GM23338 (cell line): ENCODE measurements around the gene ADAT3. TPM values are rescaled to one million over a fixed set of nuclear protein-coding genes. Genes with fewer than 3 reads are reported as not detected.

ENCODE experiments used
- ATAC-seq: fragments of 200-7000 bp; cut with Tn5 transposase; 3 replicates; pipeline ENCODE4 v1.9.1; 2020
- DNase-seq: peaks from one replicate; pipeline ENCODE4 v3.0.0-alpha.2; 2015; ENCODE audit warnings: low spot score
- H2AFZ ChIP-seq: fragments of 200-600 bp; sonication (generic); 2 replicates; pipeline ENCODE4 v1.8.0; 2016; ENCODE audit warnings: antibody characterized with exemption, mild to moderate bottlenecking, moderate library complexity
- H3F3A ChIP-seq: fragments of 200-600 bp; sonication (generic); replicated peaks from 2 replicates; pipeline ENCODE4 v1.8.0; 2017; ENCODE audit warnings: antibody characterized with exemption, mixed run types, low read depth
- H3K27ac ChIP-seq: fragments of 200-600 bp; sonication (generic); 2 replicates; pipeline ENCODE4 v1.6.1; 2016; ENCODE audit warnings: low read depth
- H3K27me3 ChIP-seq: fragments of 200-600 bp; sonication (generic); 2 replicates; pipeline ENCODE4 v1.8.0; 2016; ENCODE audit warnings: mild to moderate bottlenecking, mixed run types, moderate library complexity; ENCODE audit not compliant: insufficient read depth
- H3K36me3 ChIP-seq: fragments of 200-600 bp; sonication (generic); 2 replicates; pipeline ENCODE4 v1.8.0; 2016; ENCODE audit warnings: mild to moderate bottlenecking; ENCODE audit not compliant: insufficient read depth
- H3K4me1 ChIP-seq: fragments of 200-600 bp; sonication (generic); 2 replicates; pipeline ENCODE4 v1.8.0; 2016; ENCODE audit warnings: mild to moderate bottlenecking, moderate library complexity; ENCODE audit not compliant: insufficient read depth
- H3K4me2 ChIP-seq: fragments of 200-600 bp; sonication (generic); 2 replicates; pipeline ENCODE4 v1.7.1; 2017; ENCODE audit warnings: mixed run types
- H3K4me3 ChIP-seq: fragments of 200-600 bp; sonication (generic); 2 replicates; pipeline ENCODE4 v1.6.1; 2016; ENCODE audit warnings: mixed run types
- H3K79me2 ChIP-seq: fragments of 200-600 bp; sonication (generic); replicated peaks from 2 replicates; pipeline ENCODE4 v1.8.0; 2017; ENCODE audit warnings: mild to moderate bottlenecking; ENCODE audit not compliant: insufficient read depth
- H3K9me2 ChIP-seq: fragments of 200-600 bp; sonication (generic); 2 replicates; pipeline ENCODE4 v1.8.0; 2017; ENCODE audit not compliant: insufficient read depth
- H4K20me1 ChIP-seq: fragments of 200-600 bp; sonication (generic); replicated peaks from 2 replicates; pipeline ENCODE4 v1.8.0; 2017; ENCODE audit warnings: mild to moderate bottlenecking; ENCODE audit not compliant: insufficient read depth
- H3K27ac Mint-ChIP-seq: 2 replicates; pipeline ENCODE4 v1.8.0; 2020; ENCODE audit warnings: inconsistent platforms, mild to moderate bottlenecking, moderate library complexity, mixed read lengths
- H3K27me3 Mint-ChIP-seq: 3 replicates; pipeline ENCODE4 v1.8.0; 2022; ENCODE audit warnings: low read depth, mild to moderate bottlenecking, moderate library complexity, mixed read lengths, inconsistent platforms; ENCODE audit not compliant: insufficient read depth, poor library complexity
- H3K36me3 Mint-ChIP-seq: 3 replicates; pipeline ENCODE4 v1.8.0; 2021; ENCODE audit warnings: low read depth, mild to moderate bottlenecking, inconsistent platforms, moderate library complexity, mixed read lengths
- H3K4me1 Mint-ChIP-seq: 3 replicates; pipeline ENCODE4 v1.8.0; 2020; ENCODE audit warnings: mild to moderate bottlenecking, inconsistent platforms, mixed read lengths
- H3K4me3 Mint-ChIP-seq: 3 replicates; pipeline ENCODE4 v1.8.0; 2021; ENCODE audit warnings: moderate library complexity, mild to moderate bottlenecking, inconsistent platforms, mixed read lengths
- H3K9me3 Mint-ChIP-seq: 3 replicates; pipeline ENCODE4 v1.8.0; 2020; ENCODE audit warnings: moderate library complexity, mild to moderate bottlenecking, inconsistent platforms, mixed read lengths
- CREB1 ChIP-seq: fragments of 250-450 bp; sonication (Bioruptor Pico); IDR thresholded peaks from 2 replicates; pipeline ENCODE4 v1.5.0; 2020; ENCODE audit warnings: low read depth, mild to moderate bottlenecking, moderate library complexity
- EZH2 ChIP-seq: fragments of 200-600 bp; sonication (generic); IDR thresholded peaks from one replicate; pipeline ENCODE4 v1.8.0; 2017; ENCODE audit warnings: antibody characterized with exemption, mild to moderate bottlenecking, low read depth; ENCODE audit not compliant: unreplicated experiment
- JUNB ChIP-seq: IDR thresholded peaks from one replicate; pipeline ENCODE4 v1.6.1; 2016; ENCODE audit warnings: antibody characterized with exemption; ENCODE audit not compliant: unreplicated experiment
- POLR2AphosphoS5 ChIP-seq: IDR thresholded peaks from 2 replicates; pipeline ENCODE4 v1.6.1; 2016; ENCODE audit warnings: antibody characterized with exemption, low read depth
- STAT1 ChIP-seq: IDR thresholded peaks from one replicate; pipeline ENCODE4 v1.6.1; 2016; ENCODE audit warnings: antibody characterized with exemption; ENCODE audit not compliant: unreplicated experiment
- polyA plus RNA-seq: library from polyadenylated mRNA; unstranded; fragments of >200 nt; fragmentation: Nextera tagmentation; extraction: Ambion mirVana; gene quantifications from 2 replicates; pipeline ENCODE4 v1.2.1, GENCODE V29; 2016
- total RNA-seq: library from RNA; depleted of rRNA; stranded (reverse); fragments of >200 nt; shearing (Covaris generic); gene quantifications from 2 replicates; pipeline ENCODE4 v1.2.3, GENCODE V29; 2014
- TF ChIP-seq, protein P1 (sequence below): fragments of 250-450 bp; sonication (Bioruptor Pico); IDR thresholded peaks from 2 replicates; pipeline ENCODE4 v1.5.0; 2020; ENCODE audit warnings: mild to moderate bottlenecking, moderate library complexity
- TF ChIP-seq, protein P2 (sequence below), 2 experiments: fragments of 200-600 bp in 1 of 2; sonication (generic) in 1 of 2; conservative IDR thresholded peaks; 2 replicates each; pipeline versions ENCODE4 v1.5.1 to v1.6.1; 2016 to 2017; ENCODE audit warnings: antibody characterized with exemption in 2 of 2, low read depth in 2 of 2, mild to moderate bottlenecking in 2 of 2, moderate library complexity in 1 of 2
- TF ChIP-seq, protein P3 (sequence below): IDR thresholded peaks from one replicate; pipeline ENCODE4 v1.6.1; 2018; ENCODE audit warnings: antibody characterized with exemption; ENCODE audit not compliant: unreplicated experiment

ADAT3 gene
- total and polyA plus RNA-seq, 2 experiments from 2014 or later = 7.9 to 12.4 TPM

DNA sequence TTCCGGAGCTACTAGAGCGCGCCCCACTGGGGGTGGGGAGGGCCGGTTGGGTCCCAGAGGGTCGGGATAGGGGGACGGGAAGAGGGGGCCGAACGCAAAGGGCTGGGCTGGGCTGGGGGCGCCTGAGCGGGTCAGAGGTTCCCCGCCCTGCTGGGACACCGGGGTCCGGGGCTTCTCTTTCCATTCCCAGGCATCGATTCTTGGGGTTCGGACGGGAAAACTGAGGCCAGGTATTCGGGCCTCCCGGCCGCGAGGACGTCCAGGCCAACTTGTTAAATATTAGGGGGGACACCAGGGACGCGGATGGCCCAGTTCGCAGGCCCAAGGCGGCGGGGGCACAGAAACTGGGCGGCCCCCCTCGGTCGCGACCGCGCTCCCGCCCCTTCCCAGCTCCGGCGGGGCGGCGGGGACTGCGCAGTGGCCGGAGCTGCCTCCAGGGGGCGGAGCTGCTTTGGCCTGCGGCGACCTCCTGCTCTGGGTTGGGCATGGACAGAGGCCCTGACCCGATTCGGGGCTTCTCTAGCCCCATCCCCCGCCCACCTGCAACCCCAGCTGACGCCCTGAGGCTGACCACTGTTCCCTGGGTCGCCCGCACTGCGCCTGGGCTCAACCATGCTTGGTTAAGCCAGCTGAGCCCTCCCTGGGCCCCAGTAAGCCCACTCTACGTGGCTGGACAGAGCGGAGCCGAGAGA is 40.6 kb upstream of the ADAT3 start:
- H3K4me3 Mint-ChIP-seq = peak overlapping the region; percentile 78
- H3K27me3 Mint-ChIP-seq = peaks cover 20% of the 10 kb centered on the region
- ATAC-seq = peak; percentile 78
- no peak for TF ChIP-seq STAT1
- TF ChIP-seq, protein P1, sequence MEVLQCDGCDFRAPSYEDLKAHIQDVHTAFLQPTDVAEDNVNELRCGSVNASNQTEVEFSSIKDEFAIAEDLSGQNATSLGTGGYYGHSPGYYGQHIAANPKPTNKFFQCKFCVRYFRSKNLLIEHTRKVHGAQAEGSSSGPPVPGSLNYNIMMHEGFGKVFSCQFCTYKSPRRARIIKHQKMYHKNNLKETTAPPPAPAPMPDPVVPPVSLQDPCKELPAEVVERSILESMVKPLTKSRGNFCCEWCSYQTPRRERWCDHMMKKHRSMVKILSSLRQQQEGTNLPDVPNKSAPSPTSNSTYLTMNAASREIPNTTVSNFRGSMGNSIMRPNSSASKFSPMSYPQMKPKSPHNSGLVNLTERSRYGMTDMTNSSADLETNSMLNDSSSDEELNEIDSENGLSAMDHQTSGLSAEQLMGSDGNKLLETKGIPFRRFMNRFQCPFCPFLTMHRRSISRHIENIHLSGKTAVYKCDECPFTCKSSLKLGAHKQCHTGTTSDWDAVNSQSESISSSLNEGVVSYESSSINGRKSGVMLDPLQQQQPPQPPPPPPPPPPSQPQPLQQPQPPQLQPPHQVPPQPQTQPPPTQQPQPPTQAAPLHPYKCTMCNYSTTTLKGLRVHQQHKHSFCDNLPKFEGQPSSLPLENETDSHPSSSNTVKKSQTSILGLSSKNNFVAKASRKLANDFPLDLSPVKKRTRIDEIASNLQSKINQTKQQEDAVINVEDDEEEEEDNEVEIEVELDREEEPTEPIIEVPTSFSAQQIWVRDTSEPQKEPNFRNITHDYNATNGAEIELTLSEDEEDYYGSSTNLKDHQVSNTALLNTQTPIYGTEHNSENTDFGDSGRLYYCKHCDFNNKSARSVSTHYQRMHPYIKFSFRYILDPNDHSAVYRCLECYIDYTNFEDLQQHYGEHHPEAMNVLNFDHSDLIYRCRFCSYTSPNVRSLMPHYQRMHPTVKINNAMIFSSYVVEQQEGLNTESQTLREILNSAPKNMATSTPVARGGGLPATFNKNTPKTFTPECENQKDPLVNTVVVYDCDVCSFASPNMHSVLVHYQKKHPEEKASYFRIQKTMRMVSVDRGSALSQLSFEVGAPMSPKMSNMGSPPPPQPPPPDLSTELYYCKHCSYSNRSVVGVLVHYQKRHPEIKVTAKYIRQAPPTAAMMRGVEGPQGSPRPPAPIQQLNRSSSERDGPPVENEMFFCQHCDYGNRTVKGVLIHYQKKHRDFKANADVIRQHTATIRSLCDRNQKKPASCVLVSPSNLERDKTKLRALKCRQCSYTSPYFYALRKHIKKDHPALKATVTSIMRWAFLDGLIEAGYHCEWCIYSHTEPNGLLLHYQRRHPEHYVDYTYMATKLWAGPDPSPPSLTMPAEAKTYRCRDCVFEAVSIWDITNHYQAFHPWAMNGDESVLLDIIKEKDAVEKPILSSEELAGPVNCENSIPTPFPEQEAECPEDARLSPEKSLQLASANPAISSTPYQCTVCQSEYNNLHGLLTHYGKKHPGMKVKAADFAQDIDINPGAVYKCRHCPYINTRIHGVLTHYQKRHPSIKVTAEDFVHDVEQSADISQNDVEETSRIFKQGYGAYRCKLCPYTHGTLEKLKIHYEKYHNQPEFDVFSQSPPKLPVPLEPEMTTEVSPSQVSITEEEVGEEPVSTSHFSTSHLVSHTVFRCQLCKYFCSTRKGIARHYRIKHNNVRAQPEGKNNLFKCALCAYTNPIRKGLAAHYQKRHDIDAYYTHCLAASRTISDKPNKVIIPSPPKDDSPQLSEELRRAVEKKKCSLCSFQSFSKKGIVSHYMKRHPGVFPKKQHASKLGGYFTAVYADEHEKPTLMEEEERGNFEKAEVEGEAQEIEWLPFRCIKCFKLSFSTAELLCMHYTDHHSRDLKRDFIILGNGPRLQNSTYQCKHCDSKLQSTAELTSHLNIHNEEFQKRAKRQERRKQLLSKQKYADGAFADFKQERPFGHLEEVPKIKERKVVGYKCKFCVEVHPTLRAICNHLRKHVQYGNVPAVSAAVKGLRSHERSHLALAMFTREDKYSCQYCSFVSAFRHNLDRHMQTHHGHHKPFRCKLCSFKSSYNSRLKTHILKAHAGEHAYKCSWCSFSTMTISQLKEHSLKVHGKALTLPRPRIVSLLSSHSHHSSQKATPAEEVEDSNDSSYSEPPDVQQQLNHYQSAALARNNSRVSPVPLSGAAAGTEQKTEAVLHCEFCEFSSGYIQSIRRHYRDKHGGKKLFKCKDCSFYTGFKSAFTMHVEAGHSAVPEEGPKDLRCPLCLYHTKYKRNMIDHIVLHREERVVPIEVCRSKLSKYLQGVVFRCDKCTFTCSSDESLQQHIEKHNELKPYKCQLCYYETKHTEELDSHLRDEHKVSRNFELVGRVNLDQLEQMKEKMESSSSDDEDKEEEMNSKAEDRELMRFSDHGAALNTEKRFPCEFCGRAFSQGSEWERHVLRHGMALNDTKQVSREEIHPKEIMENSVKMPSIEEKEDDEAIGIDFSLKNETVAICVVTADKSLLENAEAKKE = no peak
- TF ChIP-seq CREB1 = peak; percentile 43; the same call in 1 of the 2 replicates
- TF ChIP-seq EZH2 = no peak
- TF ChIP-seq POLR2AphosphoS5 = peak; percentile 15; the same call in 1 of the 2 replicates
- TF ChIP-seq, protein P2, sequence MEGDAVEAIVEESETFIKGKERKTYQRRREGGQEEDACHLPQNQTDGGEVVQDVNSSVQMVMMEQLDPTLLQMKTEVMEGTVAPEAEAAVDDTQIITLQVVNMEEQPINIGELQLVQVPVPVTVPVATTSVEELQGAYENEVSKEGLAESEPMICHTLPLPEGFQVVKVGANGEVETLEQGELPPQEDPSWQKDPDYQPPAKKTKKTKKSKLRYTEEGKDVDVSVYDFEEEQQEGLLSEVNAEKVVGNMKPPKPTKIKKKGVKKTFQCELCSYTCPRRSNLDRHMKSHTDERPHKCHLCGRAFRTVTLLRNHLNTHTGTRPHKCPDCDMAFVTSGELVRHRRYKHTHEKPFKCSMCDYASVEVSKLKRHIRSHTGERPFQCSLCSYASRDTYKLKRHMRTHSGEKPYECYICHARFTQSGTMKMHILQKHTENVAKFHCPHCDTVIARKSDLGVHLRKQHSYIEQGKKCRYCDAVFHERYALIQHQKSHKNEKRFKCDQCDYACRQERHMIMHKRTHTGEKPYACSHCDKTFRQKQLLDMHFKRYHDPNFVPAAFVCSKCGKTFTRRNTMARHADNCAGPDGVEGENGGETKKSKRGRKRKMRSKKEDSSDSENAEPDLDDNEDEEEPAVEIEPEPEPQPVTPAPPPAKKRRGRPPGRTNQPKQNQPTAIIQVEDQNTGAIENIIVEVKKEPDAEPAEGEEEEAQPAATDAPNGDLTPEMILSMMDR (conservative IDR thresholded peaks at IDR 0.05; ENCODE audit: low read depth in 2 of 2) = peak; percentile 52 to 77
- TF ChIP-seq JUNB = no peak
- TF ChIP-seq, protein P3, sequence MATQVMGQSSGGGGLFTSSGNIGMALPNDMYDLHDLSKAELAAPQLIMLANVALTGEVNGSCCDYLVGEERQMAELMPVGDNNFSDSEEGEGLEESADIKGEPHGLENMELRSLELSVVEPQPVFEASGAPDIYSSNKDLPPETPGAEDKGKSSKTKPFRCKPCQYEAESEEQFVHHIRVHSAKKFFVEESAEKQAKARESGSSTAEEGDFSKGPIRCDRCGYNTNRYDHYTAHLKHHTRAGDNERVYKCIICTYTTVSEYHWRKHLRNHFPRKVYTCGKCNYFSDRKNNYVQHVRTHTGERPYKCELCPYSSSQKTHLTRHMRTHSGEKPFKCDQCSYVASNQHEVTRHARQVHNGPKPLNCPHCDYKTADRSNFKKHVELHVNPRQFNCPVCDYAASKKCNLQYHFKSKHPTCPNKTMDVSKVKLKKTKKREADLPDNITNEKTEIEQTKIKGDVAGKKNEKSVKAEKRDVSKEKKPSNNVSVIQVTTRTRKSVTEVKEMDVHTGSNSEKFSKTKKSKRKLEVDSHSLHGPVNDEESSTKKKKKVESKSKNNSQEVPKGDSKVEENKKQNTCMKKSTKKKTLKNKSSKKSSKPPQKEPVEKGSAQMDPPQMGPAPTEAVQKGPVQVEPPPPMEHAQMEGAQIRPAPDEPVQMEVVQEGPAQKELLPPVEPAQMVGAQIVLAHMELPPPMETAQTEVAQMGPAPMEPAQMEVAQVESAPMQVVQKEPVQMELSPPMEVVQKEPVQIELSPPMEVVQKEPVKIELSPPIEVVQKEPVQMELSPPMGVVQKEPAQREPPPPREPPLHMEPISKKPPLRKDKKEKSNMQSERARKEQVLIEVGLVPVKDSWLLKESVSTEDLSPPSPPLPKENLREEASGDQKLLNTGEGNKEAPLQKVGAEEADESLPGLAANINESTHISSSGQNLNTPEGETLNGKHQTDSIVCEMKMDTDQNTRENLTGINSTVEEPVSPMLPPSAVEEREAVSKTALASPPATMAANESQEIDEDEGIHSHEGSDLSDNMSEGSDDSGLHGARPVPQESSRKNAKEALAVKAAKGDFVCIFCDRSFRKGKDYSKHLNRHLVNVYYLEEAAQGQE = no peak
- Histone ChIP-seq H3K4me2 (peak overlapping the region; percentile 94), H3K9me2 (no peaks in the 10 kb centered on the region), H2AFZ (peak overlapping the region; percentile 69; the same call in 1 of the 2 replicates), H4K20me1 (peaks cover 8% of the 10 kb centered on the region; the same call in 1 of the 2 replicates), H3K36me3 (no peaks in the 10 kb centered on the region), H3F3A (0 out of 2 replicates have a peak, but pooled peaks cover 6% of the 10 kb centered on the region), H3K4me3 (peak overlapping the region; percentile 92), H3K79me2 (peaks cover 30% of the 10 kb centered on the region), H3K27me3 (peaks cover 16% of the 10 kb centered on the region), H3K27ac (peak overlapping the region; percentile 98), H3K4me1 (peaks cover 28% of the 10 kb centered on the region)
- DNase-seq = peak; percentile 90
- H3K27ac Mint-ChIP-seq = peak overlapping the region; percentile 94
- no peaks in the 10 kb centered on the region; the same call in 2 of the 3 replicates for H3K36me3 Mint-ChIP-seq
- H3K4me1 Mint-ChIP-seq = peaks cover 17% of the 10 kb centered on the region; the same call in 2 of the 3 replicates
- no peaks in the 10 kb centered on the region for H3K9me3 Mint-ChIP-seq
